Keratinocyte (primary cell): ENCODE results near the gene MCF2L2.

Experiments used
- EZH2 ChIP-seq: IDR thresholded peaks from one replicate; pipeline ENCODE4 v1.6.1; 2012; ENCODE audit warnings: inconsistent platforms, mild to moderate bottlenecking, low read length, moderate library complexity
- TF ChIP-seq, protein P1 (sequence below), 3 experiments: IDR thresholded peaks in 1 of 3; conservative IDR thresholded peaks in 1 of 3; optimal IDR thresholded peaks in 1 of 3; 2 replicates in 2 of 3; 3 replicates in 1 of 3; pipeline versions ENCODE3 to v1.5.1; 2011; ENCODE audit warnings: low read length in 3 of 3, mild to moderate bottlenecking in 3 of 3, moderate library complexity in 2 of 3, control low read depth in 1 of 3, inconsistent platforms in 1 of 3; ENCODE audit not compliant: insufficient read depth in 2 of 3; ENCODE audit errors: extremely low read depth in 1 of 3

DNA sequence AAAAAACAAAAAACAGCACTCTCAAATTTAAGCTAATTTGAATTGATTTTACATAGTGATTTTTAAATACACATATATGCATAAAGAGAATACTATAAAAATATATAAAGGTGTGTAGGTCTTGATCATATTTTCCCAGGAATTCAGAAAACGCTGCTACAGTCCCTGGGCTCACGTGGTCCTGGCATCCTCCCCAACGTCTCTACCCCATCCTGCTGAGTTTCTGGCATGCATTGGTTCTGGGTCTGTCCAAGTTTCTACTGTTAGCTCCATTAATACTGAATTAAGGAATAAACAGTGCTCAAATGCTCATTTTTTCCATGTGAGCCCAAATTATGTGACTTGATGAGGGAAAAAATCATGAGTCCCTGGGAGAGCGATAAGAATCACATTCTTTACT, 233.2 kb downstream of the MCF2L2 start:
- TF ChIP-seq, protein P1, sequence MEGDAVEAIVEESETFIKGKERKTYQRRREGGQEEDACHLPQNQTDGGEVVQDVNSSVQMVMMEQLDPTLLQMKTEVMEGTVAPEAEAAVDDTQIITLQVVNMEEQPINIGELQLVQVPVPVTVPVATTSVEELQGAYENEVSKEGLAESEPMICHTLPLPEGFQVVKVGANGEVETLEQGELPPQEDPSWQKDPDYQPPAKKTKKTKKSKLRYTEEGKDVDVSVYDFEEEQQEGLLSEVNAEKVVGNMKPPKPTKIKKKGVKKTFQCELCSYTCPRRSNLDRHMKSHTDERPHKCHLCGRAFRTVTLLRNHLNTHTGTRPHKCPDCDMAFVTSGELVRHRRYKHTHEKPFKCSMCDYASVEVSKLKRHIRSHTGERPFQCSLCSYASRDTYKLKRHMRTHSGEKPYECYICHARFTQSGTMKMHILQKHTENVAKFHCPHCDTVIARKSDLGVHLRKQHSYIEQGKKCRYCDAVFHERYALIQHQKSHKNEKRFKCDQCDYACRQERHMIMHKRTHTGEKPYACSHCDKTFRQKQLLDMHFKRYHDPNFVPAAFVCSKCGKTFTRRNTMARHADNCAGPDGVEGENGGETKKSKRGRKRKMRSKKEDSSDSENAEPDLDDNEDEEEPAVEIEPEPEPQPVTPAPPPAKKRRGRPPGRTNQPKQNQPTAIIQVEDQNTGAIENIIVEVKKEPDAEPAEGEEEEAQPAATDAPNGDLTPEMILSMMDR (optimal IDR thresholded peaks at IDR 0.05 in 1 of 3, IDR thresholded peaks at IDR 0.05 in 1 of 3, conservative IDR thresholded peaks at IDR 0.05 in 1 of 3; ENCODE audit: extremely low read depth in 1 of 3, insufficient read depth in 2 of 3, low read length in 3 of 3) = no peak
- TF ChIP-seq EZH2 = no peak
